Keratinocyte (primary cell): ENCODE measurements around the gene SYT9. TPM values are rescaled to one million over a fixed set of nuclear protein-coding genes. Genes with fewer than 3 reads are reported as not detected.

Experiments used
- DNase-seq: peaks from one replicate; pipeline ENCODE4 v3.0.0-alpha.2; 2011; ENCODE audit warnings: low read depth, missing footprints, low spot score
- FAIRE-seq: peaks from 2 replicates; lab custom pipeline; 2011; peaks lifted over from hg19 to GRCh38; lab: Jason Lieb, UNC
- H2AFZ ChIP-seq: 2 replicates; pipeline ENCODE4 v1.6.0; 2012; ENCODE audit warnings: low read length, control low read depth, inconsistent platforms; ENCODE audit not compliant: control insufficient read depth
- H3K27ac ChIP-seq: 2 replicates; pipeline ENCODE4 v1.5.1; 2011; ENCODE audit warnings: low read length; ENCODE audit not compliant: control insufficient read depth, insufficient read depth
- H3K27me3 ChIP-seq: 3 replicates; pipeline ENCODE4 v1.6.0; 2011; ENCODE audit warnings: low read length; ENCODE audit not compliant: control insufficient read depth, insufficient read depth; ENCODE audit errors: extremely low read depth
- H3K36me3 ChIP-seq, 2 experiments: 2 replicates in 1 of 2; 3 replicates in 1 of 2; pipeline ENCODE4 v1.5.1; 2011; ENCODE audit warnings: low read length in 2 of 2, mild to moderate bottlenecking in 1 of 2; ENCODE audit not compliant: control insufficient read depth in 2 of 2, insufficient read depth in 2 of 2; ENCODE audit errors: extremely low read depth in 1 of 2
- H3K4me1 ChIP-seq: 3 replicates; pipeline ENCODE4 v1.5.1; 2011; ENCODE audit warnings: low read length; ENCODE audit not compliant: control insufficient read depth, insufficient read depth; ENCODE audit errors: extremely low read depth
- H3K4me2 ChIP-seq: 3 replicates; pipeline ENCODE4 v1.6.0; 2011; ENCODE audit warnings: low read depth, low read length; ENCODE audit not compliant: control insufficient read depth, insufficient read depth; ENCODE audit errors: extremely low read depth
- H3K4me3 ChIP-seq, 3 experiments: fragments of 200-600 bp in 1 of 3; sonication (generic) in 1 of 3; 2 replicates in 2 of 3; 3 replicates in 1 of 3; pipeline ENCODE4 v1.5.1; 2011 to 2016; ENCODE audit warnings: low read length in 3 of 3, mild to moderate bottlenecking in 3 of 3, control low read depth in 2 of 3, inconsistent platforms in 1 of 3, low read depth in 1 of 3, mixed read lengths in 1 of 3, mixed run types in 1 of 3, moderate library complexity in 1 of 3; ENCODE audit not compliant: control insufficient read depth in 2 of 3, insufficient read depth in 2 of 3; ENCODE audit errors: extremely low read depth in 1 of 3
- H3K79me2 ChIP-seq: 2 replicates; pipeline ENCODE4 v1.6.0; 2012; ENCODE audit warnings: low read length; ENCODE audit not compliant: control insufficient read depth, insufficient read depth
- H3K9ac ChIP-seq: 3 replicates; pipeline ENCODE4 v1.6.0; 2011; ENCODE audit warnings: low read length; ENCODE audit not compliant: control insufficient read depth, insufficient read depth; ENCODE audit errors: extremely low read depth
- H3K9me1 ChIP-seq: 3 replicates; pipeline ENCODE4 v1.6.0; 2011; ENCODE audit warnings: low read length; ENCODE audit not compliant: control insufficient read depth, insufficient read depth; ENCODE audit errors: extremely low read depth
- H3K9me3 ChIP-seq: 2 replicates; pipeline ENCODE4 v1.5.1; 2012; ENCODE audit warnings: low read depth, low read length; ENCODE audit not compliant: control insufficient read depth
- H4K20me1 ChIP-seq: 3 replicates; pipeline ENCODE4 v1.6.0; 2011; ENCODE audit warnings: low read length; ENCODE audit not compliant: control insufficient read depth, insufficient read depth; ENCODE audit errors: extremely low read depth
- CTCF ChIP-seq, 3 experiments: IDR thresholded peaks in 1 of 3; conservative IDR thresholded peaks in 1 of 3; optimal IDR thresholded peaks in 1 of 3; 2 replicates in 2 of 3; 3 replicates in 1 of 3; pipeline versions ENCODE3 to v1.5.1; 2011; ENCODE audit warnings: low read length in 3 of 3, mild to moderate bottlenecking in 3 of 3, moderate library complexity in 2 of 3, control low read depth in 1 of 3, inconsistent platforms in 1 of 3; ENCODE audit not compliant: insufficient read depth in 2 of 3; ENCODE audit errors: extremely low read depth in 1 of 3
- EZH2 ChIP-seq: IDR thresholded peaks from one replicate; pipeline ENCODE4 v1.6.1; 2012; ENCODE audit warnings: inconsistent platforms, mild to moderate bottlenecking, low read length, moderate library complexity
- dilution Hi-C: fragments of 300-500 bp; cut with MboI; formaldehyde crosslinking; loops from one replicate; pipeline ENCODE4 v1.7.0; 2020; ENCODE audit warnings: low sequenced_read_pairs; ENCODE audit not compliant: extremely low pct_ligation_motif_present
- polyA plus RNA-seq, 5 experiments: library from polyadenylated mRNA; depleted of rRNA in 3 of 5; stranded (reverse) in 3 of 5; stranded (forward) in 1 of 5; unstranded in 1 of 5; fragments of >200 nt; gene quantifications; 1 replicate in 1 of 5; 2 replicates in 3 of 5; 3 replicates in 1 of 5; pipeline versions ENCODE4 v1.2.1 to v1.2.3, GENCODE V29; 2011 to 2012; ENCODE audit warnings: missing spikeins in 2 of 5, low read depth in 1 of 5, low replicate concordance in 1 of 5

The SYT9 gene
- polyA plus RNA-seq, 1 donor (not counting 4 experiments of a cell fraction or from before 2014, with no cell fraction given) = not detected

- H3K27me3 ChIP-seq = no peaks in the 10 kb centered on the region
- DNase-seq = no peak
- H3K4me3 ChIP-seq = no peak overlapping the region
- H3K9me1 ChIP-seq = no peaks in the 10 kb centered on the region
- no peaks in the 10 kb centered on the region for H3K4me1 ChIP-seq
- TF ChIP-seq CTCF (optimal IDR thresholded peaks at IDR 0.05 in 1 of 3, IDR thresholded peaks at IDR 0.05 in 1 of 3, conservative IDR thresholded peaks at IDR 0.05 in 1 of 3; ENCODE audit: extremely low read depth in 1 of 3, insufficient read depth in 2 of 3, low read length in 3 of 3) (no peak), EZH2 (no peak)
- no peak overlapping the region for H2AFZ ChIP-seq
- no peak overlapping the region for H3K4me2 ChIP-seq
- no peak for FAIRE-seq
- no peaks in the 10 kb centered on the region for H3K36me3 ChIP-seq
- H3K9me3 ChIP-seq = no peaks in the 10 kb centered on the region
- no peaks in the 10 kb centered on the region for H4K20me1 ChIP-seq
- H3K9ac ChIP-seq = no peak overlapping the region
- no peaks in the 10 kb centered on the region for H3K79me2 ChIP-seq
- dilution Hi-C loops = no loop called here
- H3K27ac ChIP-seq = no peak overlapping the region
Measured at GRCh38 chr11:7484131-7484530, 232.4 kb downstream of the SYT9 start.

- H3K4me2 ChIP-seq = no peak overlapping the region
- DNase-seq (no peak), FAIRE-seq (no peak)
- H3K9me1 ChIP-seq = no peaks in the 10 kb centered on the region
- H3K9me3 ChIP-seq = no peaks in the 10 kb centered on the region
- H3K4me1 ChIP-seq = no peaks in the 10 kb centered on the region
- H2AFZ ChIP-seq = no peak overlapping the region
- H3K4me3 ChIP-seq = no peak overlapping the region
- H3K79me2 ChIP-seq = no peaks in the 10 kb centered on the region
- no peak overlapping the region for H3K9ac ChIP-seq
- TF ChIP-seq EZH2 = no peak
- no peaks in the 10 kb centered on the region for H3K27me3 ChIP-seq
- dilution Hi-C loops = no loop called here
- no peak overlapping the region for H3K27ac ChIP-seq
- H4K20me1 ChIP-seq = no peaks in the 10 kb centered on the region
- no peaks in the 10 kb centered on the region for H3K36me3 ChIP-seq
Measured at GRCh38 chr11:7484645-7485044, 232.9 kb downstream of the SYT9 start.
